Lung (tissue), 12 donors: ENCODE results near the gene SHISA6. TPM values are rescaled to one million over a fixed set of nuclear protein-coding genes. Genes with fewer than 3 reads are reported as not detected.

Experiments used
- ATAC-seq: fragments of 200-7000 bp; cut with Tn5 transposase; one replicate; pipeline ENCODE4 v1.9.1; 2020; ENCODE audit warnings: moderate number of reproducible peaks; ENCODE audit not compliant: insufficient read depth, low FRiP score
- DNase-seq, 3 donors: peaks; one replicate each; pipeline ENCODE4 v3.0.0-alpha.2; 2013 to 2017
- H3K27ac ChIP-seq, 2 donors: one replicate each; pipeline ENCODE4 v1.5.1; 2013; ENCODE audit warnings: mild to moderate bottlenecking in 2 of 2, moderate library complexity in 2 of 2, control low read depth in 1 of 2, inconsistent platforms in 1 of 2, low read depth in 1 of 2, low read length in 1 of 2
- H3K27me3 ChIP-seq, 3 donors: one replicate each; pipeline ENCODE4 v1.5.1; 2013; ENCODE audit warnings: low read length in 2 of 3; ENCODE audit not compliant: control insufficient read depth in 3 of 3, insufficient read depth in 3 of 3
- H3K36me3 ChIP-seq, 4 donors: one replicate each; pipeline ENCODE4 v1.5.1; 2013; ENCODE audit warnings: low read length in 4 of 4, mild to moderate bottlenecking in 1 of 4, moderate library complexity in 1 of 4; ENCODE audit not compliant: control insufficient read depth in 4 of 4, insufficient read depth in 4 of 4
- H3K4me1 ChIP-seq, 5 donors: one replicate each; pipeline ENCODE4 v1.5.1; 2013; ENCODE audit warnings: low read length in 5 of 5, mild to moderate bottlenecking in 2 of 5, moderate library complexity in 1 of 5; ENCODE audit not compliant: control insufficient read depth in 5 of 5, insufficient read depth in 5 of 5
- H3K4me3 ChIP-seq: one replicate; pipeline ENCODE4 v1.5.1; 2013; ENCODE audit warnings: mild to moderate bottlenecking, control low read depth, moderate library complexity
- H3K9ac ChIP-seq, 2 donors: one replicate each; pipeline ENCODE4 v1.5.1; 2013; ENCODE audit warnings: low read length in 2 of 2, control low read depth in 1 of 2; ENCODE audit not compliant: insufficient read depth in 1 of 2
- H3K9me3 ChIP-seq, 4 donors: one replicate each; pipeline ENCODE4 v1.5.1; 2013; ENCODE audit warnings: low read length in 3 of 4, mild to moderate bottlenecking in 1 of 4, moderate library complexity in 1 of 4; ENCODE audit not compliant: control insufficient read depth in 4 of 4, insufficient read depth in 3 of 4
- CTCF ChIP-seq: IDR thresholded peaks from 2 replicates; pipeline ENCODE4 v1.5.1; 2012; ENCODE audit warnings: mild to moderate bottlenecking; ENCODE audit errors: control extremely low read depth, extremely low read depth
- WGBS, 2 donors: extraction: QIAGEN DNeasy Blood & Tissue Kit; methylation state at CpG; one replicate each; pipeline ENCODE4 v1.1.7; 2013; 5-methylcytosine and 5-hydroxymethylcytosine counted together
- polyA plus RNA-seq, 2 donors: library from polyadenylated mRNA; stranded (reverse); fragments of 200-250 nt; gene quantifications; one replicate each; pipeline ENCODE4 v1.2.1, GENCODE V29; 2013
- total RNA-seq, 2 donors: library from RNA; depleted of rRNA in 1 of 2; stranded (reverse); fragments of >200 nt in 1 of 2; gene quantifications; one replicate each; pipeline ENCODE4 v1.2.1, GENCODE V29; 2014 to 2021
- donor health status: control.
- donor health status: control.
- donor health status: Bipolar disorder and iron deficiency.
- donor health status: healthy.
- donor health status: DM: yes; HTN: yes; CAD: no.

SHISA6 gene
- total and polyA plus RNA-seq, 4 donors = 0.03 to 0.34 (median 0.11) TPM

- Histone ChIP-seq H3K27me3 (peaks cover 16 to 65% (median 54%) of the 10 kb centered on the region in 3 donors), H3K4me3 (no peak overlapping the region)
- no peak for TF ChIP-seq CTCF
Measured at GRCh38 chr17:11239379-11239970, 1.5 kb upstream of the SHISA6 start.

DNA sequence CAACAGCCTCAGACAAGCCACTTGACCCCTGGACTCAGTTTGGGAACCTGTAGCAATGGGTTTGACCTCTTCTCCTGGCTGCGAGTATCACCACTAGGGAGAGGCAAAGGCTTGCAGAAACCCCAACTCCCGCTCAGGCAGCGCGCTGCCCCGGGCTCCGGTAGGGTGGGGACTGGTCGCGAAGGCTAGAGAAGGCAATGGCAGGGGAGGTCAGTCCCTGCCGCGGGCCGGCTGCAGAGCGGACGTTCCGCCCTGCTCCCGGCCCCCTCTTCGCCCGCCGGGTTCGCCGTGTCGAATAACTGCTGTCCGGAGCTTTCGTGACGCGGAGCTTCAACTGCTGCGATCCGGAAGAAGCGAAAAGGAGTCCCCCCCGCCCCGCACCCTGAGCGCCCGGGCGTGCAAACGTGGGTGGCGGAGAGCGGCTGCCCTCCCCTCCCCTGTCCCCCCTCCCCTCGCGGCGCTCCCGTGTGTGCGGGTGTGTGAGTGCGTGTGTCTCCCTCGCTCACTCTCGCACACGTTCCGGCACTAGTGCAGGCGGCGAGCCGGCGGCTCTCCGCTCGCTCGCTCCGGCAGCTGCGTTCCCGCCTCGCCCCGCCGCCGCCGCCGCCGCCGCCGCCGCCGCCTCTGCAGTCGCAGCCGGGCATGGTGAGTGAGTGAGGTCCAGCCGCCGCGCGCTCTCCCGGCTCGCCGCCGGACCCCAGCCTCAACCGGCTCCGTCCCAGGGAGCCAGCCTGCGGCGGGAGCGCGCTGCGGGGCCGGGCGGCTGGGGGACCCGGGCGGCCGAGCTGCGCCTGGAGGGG lies 772 bp upstream of the SHISA6 start:
- H3K36me3 ChIP-seq = no peaks in the 10 kb centered on the region
- peaks cover 0 to 5% (median 3%) of the 10 kb centered on the region in 5 donors for H3K4me1 ChIP-seq
- TF ChIP-seq CTCF = no peak
- H3K4me3 ChIP-seq = no peak overlapping the region
- H3K27ac ChIP-seq = no peak overlapping the region
- ATAC-seq (no peak), DNase-seq (peak; percentile 31 to 43 (median 39))
- peaks cover 0 to 4% (median 0%) of the 10 kb centered on the region in 4 donors for H3K9me3 ChIP-seq
- no peak overlapping the region for H3K9ac ChIP-seq
- H3K27me3 ChIP-seq = peaks cover 21 to 70% (median 61%) of the 10 kb centered on the region in 3 donors
- 0 to 3% methylated on average over 63 to 90 of the region's 90 CpGs for WGBS, 2 donors

More at GRCh38 chr17:11239379-11239970, 1.5 kb upstream of the SHISA6 start:
- no peak overlapping the region for H3K9ac ChIP-seq
- peaks cover 0 to 3% (median 0%) of the 10 kb centered on the region in 4 donors for H3K9me3 ChIP-seq
- no peaks in the 10 kb centered on the region for H3K36me3 ChIP-seq
- DNase-seq = no peak
- WGBS, 2 donors = 17 to 25% methylated on average over 16 of the region's 16 CpGs
- no peak for ATAC-seq
- no peak overlapping the region for H3K27ac ChIP-seq
- H3K4me1 ChIP-seq = peaks cover 0 to 5% (median 0%) of the 10 kb centered on the region in 5 donors

- Histone ChIP-seq H3K4me1 (peaks cover 0 to 5% (median 3%) of the 10 kb centered on the region in 5 donors), H3K27me3 (peaks cover 21 to 69% (median 66%) of the 10 kb centered on the region in 3 donors), H3K27ac (no peak overlapping the region), H3K36me3 (no peaks in the 10 kb centered on the region), H3K4me3 (no peak overlapping the region), H3K9me3 (peaks cover 0 to 4% (median 0%) of the 10 kb centered on the region in 4 donors), H3K9ac (no peak overlapping the region)
- 10 to 12% methylated on average over 57 to 58 of the region's 58 CpGs for WGBS, 2 donors
- TF ChIP-seq CTCF = no peak
- DNase-seq (peak in 1 of 3 donors; percentile 20), ATAC-seq (no peak)
Measured at GRCh38 chr17:11241611-11242226, 706 bp downstream of the SHISA6 start.
